ENCODE data around the gene IL2RA.

IL2RA gene

DNA sequence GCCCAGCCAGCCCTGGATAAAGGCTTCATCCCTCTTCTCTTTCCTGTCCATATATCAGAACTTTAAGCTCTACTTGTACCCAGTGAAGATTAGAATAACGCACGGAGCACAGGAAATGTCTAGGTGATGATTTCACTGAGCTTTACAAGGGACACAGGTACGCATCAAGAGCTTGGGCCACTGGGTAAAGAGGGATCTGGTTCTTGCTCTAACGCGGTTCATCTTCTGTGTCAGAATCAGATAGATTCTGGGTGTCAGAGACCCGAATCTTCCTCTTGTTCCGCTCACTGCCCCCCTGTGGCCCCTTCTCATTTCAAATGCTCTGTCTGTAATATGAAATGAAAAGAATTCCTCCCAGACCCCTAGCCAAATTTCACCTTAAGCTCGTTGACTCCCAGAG, 24.7 kb downstream of the IL2RA start:
- no peak for DNase-seq

- no peak for DNase-seq
These were observed 25.3 kb downstream of the IL2RA start for GRCh38 chr10:6036861-6037321.

- no peak for DNase-seq
These were observed 26.1 kb downstream of the IL2RA start for GRCh38 chr10:6035931-6036575.

DNA sequence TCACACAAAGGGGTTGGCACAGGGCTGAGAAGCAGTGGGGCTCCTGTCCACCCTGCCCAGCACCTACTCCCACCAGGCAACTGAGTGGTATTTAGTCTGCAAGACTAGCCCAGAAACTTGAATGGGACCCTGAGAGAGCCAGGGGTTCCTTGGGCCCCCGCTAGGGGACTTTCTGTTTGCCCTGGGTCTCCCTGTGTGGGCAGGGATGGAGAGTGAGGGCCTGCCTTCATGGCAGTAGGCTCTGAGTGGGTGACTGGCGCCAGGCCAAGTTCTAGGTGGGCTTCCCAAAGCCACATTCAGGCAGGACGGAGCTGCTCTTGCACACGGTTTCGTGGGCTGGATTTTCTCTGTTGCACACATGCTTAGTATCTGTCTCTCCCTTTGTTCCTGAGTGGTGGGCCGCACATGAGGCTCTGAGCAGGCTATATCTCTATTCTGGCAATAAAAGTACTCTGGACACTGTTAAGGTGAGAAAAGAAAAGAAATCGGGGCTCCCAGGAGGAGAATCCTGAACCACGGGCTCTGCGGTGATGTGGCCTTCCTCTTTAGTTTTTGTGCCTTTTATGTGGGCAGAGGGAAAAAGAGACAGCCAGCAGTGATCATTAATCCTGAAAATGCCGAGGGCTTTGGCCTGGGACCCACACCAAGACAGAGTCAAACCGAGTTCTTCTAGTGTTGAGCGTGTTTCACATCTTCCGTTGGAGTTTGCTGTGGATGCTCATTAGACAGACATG, 26.9 kb downstream of the IL2RA start:
- DNase-seq, result no peak

- DNase-seq, result no peak
These were observed 27.8 kb downstream of the IL2RA start for GRCh38 chr10:6034371-6034770.

- no peak for DNase-seq
These were observed 28.2 kb downstream of the IL2RA start for GRCh38 chr10:6033954-6034353.

- DNase-seq, result no peak
These were observed 31.2 kb downstream of the IL2RA start for GRCh38 chr10:6030940-6031339.

DNA sequence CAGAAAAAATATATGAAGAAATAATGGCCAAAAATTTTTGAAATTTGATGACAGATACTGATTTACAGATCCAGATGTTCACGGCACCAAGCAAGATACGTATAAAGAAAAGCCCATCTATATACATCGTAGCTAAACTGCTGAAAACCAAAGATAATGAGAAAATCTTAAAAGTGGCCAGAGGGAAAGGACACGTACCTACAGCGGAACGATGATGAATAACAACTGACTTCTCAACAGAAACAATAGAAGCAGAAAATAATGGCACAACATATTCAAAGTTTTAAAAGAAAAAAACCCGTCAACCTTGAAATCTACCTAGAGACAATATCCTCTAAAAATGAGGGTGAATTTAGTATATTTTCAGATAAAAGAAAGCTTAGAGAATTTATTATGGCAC, 31.9 kb downstream of the IL2RA start:
- no peak for DNase-seq

GRCh38 chr10:6027929-6028328, 34.2 kb downstream of the IL2RA start:
- DNase-seq, result no peak

GRCh38 chr10:6025683-6026255, 36.4 kb downstream of the IL2RA start:
- no peak for DNase-seq

GRCh38 chr10:6024334-6024682, 37.9 kb downstream of the IL2RA start:
- no peak for DNase-seq

GRCh38 chr10:6023661-6024333, 38.4 kb downstream of the IL2RA start:
- DNase-seq, result no peak

GRCh38 chr10:6022660-6023059, 39.5 kb downstream of the IL2RA start:
- no peak for DNase-seq

DNA sequence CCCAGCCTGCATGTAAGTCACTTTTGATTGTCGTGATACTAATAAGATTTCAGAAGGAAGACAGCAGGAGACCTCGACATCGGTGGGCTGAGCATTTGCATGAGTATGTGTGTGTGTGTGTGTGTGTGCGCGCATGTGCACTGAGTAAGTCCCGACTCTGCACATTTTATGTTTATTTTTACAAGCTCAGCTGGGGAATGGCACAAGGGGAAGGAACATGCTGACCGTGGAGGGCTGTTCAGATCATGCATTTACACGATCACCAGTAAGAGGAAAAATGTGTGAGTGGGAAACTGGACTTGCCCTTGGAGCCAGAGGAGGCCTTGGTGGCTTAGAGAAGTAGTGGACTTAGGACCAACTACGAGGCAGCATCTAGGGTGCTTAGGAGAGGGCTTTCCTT, 41.3 kb downstream of the IL2RA start:
- no peak for DNase-seq

DNA sequence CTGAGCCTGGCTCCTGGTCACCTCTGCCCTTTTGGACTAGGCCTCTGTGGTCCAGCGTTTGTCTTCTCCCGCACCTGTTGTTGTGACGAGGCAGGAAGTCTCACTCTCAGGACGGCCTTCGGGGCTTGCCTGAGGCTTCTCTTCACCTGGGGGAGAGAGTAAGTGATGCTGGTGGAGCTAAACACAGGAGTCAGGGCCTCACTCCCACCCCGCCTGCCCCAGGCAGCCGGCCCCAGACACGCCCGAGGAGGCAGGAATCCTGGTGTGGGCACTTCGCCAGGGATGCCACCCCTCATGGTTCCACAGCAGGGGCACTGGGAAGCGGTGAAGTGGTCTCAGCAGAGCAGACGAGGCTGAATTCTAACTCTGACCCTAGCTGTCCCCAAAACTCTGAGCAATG, 42.4 kb downstream of the IL2RA start:
- DNase-seq, result no peak

GRCh38 chr10:6019010-6019782, 43.0 kb downstream of the IL2RA start:
- DNase-seq, result no peak

- no peak for DNase-seq
These were observed 43.7 kb downstream of the IL2RA start for GRCh38 chr10:6018422-6018821.

- DNase-seq, result no peak
These were observed 44.3 kb downstream of the IL2RA start for GRCh38 chr10:6017781-6018354.

DNA sequence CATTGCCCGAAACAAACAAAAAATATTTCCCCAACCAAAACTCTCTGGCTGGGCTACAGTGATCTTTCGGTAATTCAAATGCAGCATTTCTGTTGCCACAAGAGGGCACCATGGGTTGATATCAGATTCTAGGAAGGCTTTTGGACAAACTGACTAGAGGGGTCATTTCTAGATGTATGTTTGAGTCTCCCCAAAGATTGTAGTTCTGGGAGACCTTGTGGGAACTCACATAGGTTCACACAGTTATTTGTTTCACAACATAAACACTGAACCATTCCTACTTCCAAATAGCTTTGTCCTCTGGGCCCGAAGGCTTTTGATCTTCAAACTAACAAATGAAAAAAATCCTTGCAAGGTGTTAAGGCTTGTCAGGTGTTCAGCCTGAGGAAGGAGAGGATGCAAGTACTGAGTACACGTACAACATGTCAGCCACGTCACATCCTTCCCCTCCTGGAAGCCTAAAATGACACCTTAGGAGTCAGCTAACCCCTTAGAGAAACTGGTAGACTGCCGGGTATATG, 47.9 kb downstream of the IL2RA start:
- DNase-seq, result no peak

GRCh38 chr10:6013413-6014192, 48.6 kb downstream of the IL2RA start:
- DNase-seq, result no peak

- DNase-seq, result no peak
These were observed 49.9 kb downstream of the IL2RA start for GRCh38 chr10:6012121-6012905.

All from T1000 (cell line).